Eye (tissue), 1 donor: Measurements from ENCODE around the gene ZNF182.
"Not testable (repeated sequence)": the region's sequence is repeated elsewhere in the genome, so short reads cannot be mapped to it uniquely, and the experiment has no call there.

Source experiments
- DNase-seq: peaks from one replicate; pipeline ENCODE4 v3.0.0-alpha.2; 2015

ZNF182 gene

GRCh38 chrX:47992669-47993068, 11.1 kb downstream of the ZNF182 start:
- no peak for DNase-seq

GRCh38 chrX:47992095-47992380, 11.8 kb downstream of the ZNF182 start:
- DNase-seq = no peak

GRCh38 chrX:47991263-47992094, 12.3 kb downstream of the ZNF182 start:
- DNase-seq = no peak

- no peak for DNase-seq
Observed at GRCh38 chrX:47976254-47977151, 27.3 kb downstream of the ZNF182 start.

GRCh38 chrX:47973235-47973634, 30.6 kb downstream of the ZNF182 start:
- no peak for DNase-seq

- not testable (repeated sequence) for DNase-seq
Observed at GRCh38 chrX:47965526-47965925, 38.3 kb downstream of the ZNF182 start.

- not testable (repeated sequence) for DNase-seq
Observed at GRCh38 chrX:47961830-47962229, 42.0 kb downstream of the ZNF182 start.

GRCh38 chrX:47960406-47960805, 43.4 kb downstream of the ZNF182 start:
- no peak for DNase-seq

GRCh38 chrX:47958761-47959342, 44.9 kb downstream of the ZNF182 start:
- DNase-seq = no peak

- not testable (repeated sequence) for DNase-seq
Observed at GRCh38 chrX:47958206-47958605, 45.6 kb downstream of the ZNF182 start.

- DNase-seq = no peak
Observed at GRCh38 chrX:47956016-47956415, 47.8 kb downstream of the ZNF182 start.

- not testable (repeated sequence) for DNase-seq
Observed at GRCh38 chrX:47955295-47955694, 48.5 kb downstream of the ZNF182 start.

GRCh38 chrX:47941423-47941822, 62.4 kb downstream of the ZNF182 start:
- DNase-seq = no peak

GRCh38 chrX:47940448-47940847, 63.3 kb downstream of the ZNF182 start:
- no peak for DNase-seq

- no peak for DNase-seq
Observed at GRCh38 chrX:47936940-47937317, 66.9 kb downstream of the ZNF182 start.

- peak; percentile 1 for DNase-seq
Observed at GRCh38 chrX:47936224-47936939, 67.4 kb downstream of the ZNF182 start.

GRCh38 chrX:47933946-47934345, 69.8 kb downstream of the ZNF182 start:
- DNase-seq = no peak

- not testable (repeated sequence) for DNase-seq
Observed at GRCh38 chrX:47931970-47932369, 71.8 kb downstream of the ZNF182 start.

GRCh38 chrX:47927212-47927611, 76.6 kb downstream of the ZNF182 start:
- no peak for DNase-seq
